ENCODE results near the gene C9orf153. TPM values are rescaled to one million over a fixed set of nuclear protein-coding genes. Genes with fewer than 3 reads are reported as not detected.

C9orf153 gene
- total and polyA plus RNA-seq, 2 of the 4 experiments (the other 2 are of a cell fraction), result not detected

- BruUV-seq (replicated peaks), result no TSS peak
- peaks cover 7% of the 10 kb centered on the region; the same call in 1 of the 2 replicates for H4K20me1 ChIP-seq (ENCODE audit: insufficient read depth, low read length)
- H4K91ac ChIP-seq (ENCODE audit: insufficient read depth, low read depth, low read length), result no peak overlapping the region
- H3K4ac ChIP-seq (ENCODE audit: low read depth, low read length), result no peak overlapping the region
- no peak overlapping the region; the same call in 1 of the 2 replicates for H4K5ac ChIP-seq (ENCODE audit: low read depth, low read length)
- H3K27ac ChIP-seq (ENCODE audit: insufficient read depth, low read length), result peak overlapping the region; percentile 25; the same call in 1 of the 2 replicates
- TF ChIP-seq, protein P1, sequence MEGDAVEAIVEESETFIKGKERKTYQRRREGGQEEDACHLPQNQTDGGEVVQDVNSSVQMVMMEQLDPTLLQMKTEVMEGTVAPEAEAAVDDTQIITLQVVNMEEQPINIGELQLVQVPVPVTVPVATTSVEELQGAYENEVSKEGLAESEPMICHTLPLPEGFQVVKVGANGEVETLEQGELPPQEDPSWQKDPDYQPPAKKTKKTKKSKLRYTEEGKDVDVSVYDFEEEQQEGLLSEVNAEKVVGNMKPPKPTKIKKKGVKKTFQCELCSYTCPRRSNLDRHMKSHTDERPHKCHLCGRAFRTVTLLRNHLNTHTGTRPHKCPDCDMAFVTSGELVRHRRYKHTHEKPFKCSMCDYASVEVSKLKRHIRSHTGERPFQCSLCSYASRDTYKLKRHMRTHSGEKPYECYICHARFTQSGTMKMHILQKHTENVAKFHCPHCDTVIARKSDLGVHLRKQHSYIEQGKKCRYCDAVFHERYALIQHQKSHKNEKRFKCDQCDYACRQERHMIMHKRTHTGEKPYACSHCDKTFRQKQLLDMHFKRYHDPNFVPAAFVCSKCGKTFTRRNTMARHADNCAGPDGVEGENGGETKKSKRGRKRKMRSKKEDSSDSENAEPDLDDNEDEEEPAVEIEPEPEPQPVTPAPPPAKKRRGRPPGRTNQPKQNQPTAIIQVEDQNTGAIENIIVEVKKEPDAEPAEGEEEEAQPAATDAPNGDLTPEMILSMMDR (conservative IDR thresholded peaks at IDR 0.05; ENCODE audit: low read depth, low read length), result peak; percentile 54
- TF ChIP-seq RCOR1 (IDR thresholded peaks at IDR 0.05; ENCODE audit: insufficient replicate concordance, low read length) (no peak), CEBPB (IDR thresholded peaks at IDR 0.05; ENCODE audit: low read depth, low read length) (peak; percentile 96), SMC3 (IDR thresholded peaks at IDR 0.05; ENCODE audit: low read depth, low read length) (peak; percentile 39; the same call in 1 of the 2 replicates), FOS (IDR thresholded peaks at IDR 0.05; ENCODE audit: low read depth, low read length) (no peak), RAD21 (IDR thresholded peaks at IDR 0.05; ENCODE audit: low read length) (peak; percentile 40)
- dilution Hi-C loops (cut with HindIII; ENCODE audit: low sequenced_read_pairs, unreplicated experiment), result no loop called here
- no peaks in the 10 kb centered on the region for H3K9me3 ChIP-seq (ENCODE audit: control insufficient read depth, insufficient read depth, low read length)
- POLR2A ChIA-PET (ENCODE audit: unreplicated experiment), result no interaction called here
- CTCF ChIA-PET, result no interaction called here
- no peak overlapping the region for H3K4me3 ChIP-seq (ENCODE audit: insufficient read depth, low read depth, low read length)
- no peak overlapping the region for H2BK15ac ChIP-seq (ENCODE audit: low read depth, low read length)
- H2BK5ac ChIP-seq (ENCODE audit: low read depth, low read length, poor library complexity, severe bottlenecking), result peak overlapping the region; percentile 41
- H3K23ac ChIP-seq (ENCODE audit: low read depth, low read length), result no peak overlapping the region
- intact Hi-C loops (cut with micrococcal nuclease), result loop anchor here (5.0 kb wide), 1 partner anchor 35 kb away; no protein-coding TSS in a partner anchor
- peaks cover 2% of the 10 kb centered on the region for H3K4me1 ChIP-seq (ENCODE audit: control insufficient read depth, insufficient read depth, low read length)
- no peak overlapping the region for H2AK5ac ChIP-seq (ENCODE audit: low read depth, low read length)
- H3K9me1 ChIP-seq (ENCODE audit: insufficient read depth, low read length), result no peaks in the 10 kb centered on the region
- no peak for ATAC-seq (ENCODE audit: low read depth)
- H3K18ac ChIP-seq (ENCODE audit: low read depth, low read length), result no peak overlapping the region
- no peak overlapping the region for H2AFZ ChIP-seq (replicated peaks; ENCODE audit: low read length, poor library complexity)
- in situ Hi-C loops (cut with MboI; ENCODE audit: low sequenced_read_pairs), result no loop called here
- H4K8ac ChIP-seq (ENCODE audit: low read depth in 2 of 2, low read length in 2 of 2), result no peak overlapping the region
- no peak overlapping the region for H3K14ac ChIP-seq (replicated peaks; ENCODE audit: low read depth, low read length)
- H3K36me3 ChIP-seq (ENCODE audit: control insufficient read depth, insufficient read depth, low read length), result peaks cover 5% of the 10 kb centered on the region
- peak overlapping the region; percentile 65; the same call in 1 of the 2 replicates for H3K9ac ChIP-seq (ENCODE audit: low read depth, low read length)
- no CpG with 5 or more reads among the region's 7 CpGs for WGBS, 2 experiments (ENCODE audit: extremely low coverage in 2 of 2, insufficient read length in 1 of 2)
- H3K27me3 ChIP-seq (ENCODE audit: control insufficient read depth, insufficient read depth, low read length), result no peaks in the 10 kb centered on the region
- H2AK9ac ChIP-seq (replicated peaks; ENCODE audit: low read depth, low read length, poor library complexity), result no peak overlapping the region
- H3K79me1 ChIP-seq (ENCODE audit: low read depth in 1 of 2, low read length in 2 of 2), result peaks cover 0 to 4% of the 10 kb centered on the region in 2 experiments; a peak in 1 of 4 replicates
- H2BK120ac ChIP-seq (ENCODE audit: low read depth, low read length), result no peak overlapping the region
- H3K56ac ChIP-seq (ENCODE audit: extremely low read depth, insufficient read depth, low read length), result no peak overlapping the region; the same call in 1 of the 2 replicates
- no peak overlapping the region for H3K4me2 ChIP-seq (ENCODE audit: low read depth, low read length)
- H2BK20ac ChIP-seq (ENCODE audit: low read depth, low read length), result no peak overlapping the region
- DNase-seq, result peak; percentile 70
Observed at GRCh38 chr9:86287013-86287412, 27.6 kb upstream of the C9orf153 start.

Data from IMR-90 (cell line).